Panc1 (cell line): Measurements from ENCODE around the gene KAZN. TPM values are rescaled to one million over a fixed set of nuclear protein-coding genes. Genes with fewer than 3 reads are reported as not detected.

Experiments used
- ATAC-seq: fragments of 200-7000 bp; cut with Tn5 transposase; 2 replicates; pipeline ENCODE4 v1.9.1; 2020; ENCODE audit warnings: mild to moderate bottlenecking, moderate library complexity
- BruUV-seq: library from RNA; stranded (reverse); fragments of 400-500 nt; replicated peaks from 2 replicates; lab custom pipeline; 2021; lab: Mats Ljungman, UMichigan
- CTCF ChIA-PET: fragments of 300-600 bp; sonication (Branson Sonifier 250); formaldehyde crosslinking; loops from one replicate; lab custom pipeline; 2022; ENCODE audit warnings: antibody characterized with exemption; lab: Charles Lee
- POLR2A ChIA-PET: fragments of 300-600 bp; sonication (Branson Sonifier 250); formaldehyde crosslinking; loops from one replicate; lab custom pipeline; 2022; ENCODE audit warnings: antibody characterized with exemption; lab: Charles Lee
- DNase-seq: peaks from one replicate; pipeline ENCODE4 v3.0.0-alpha.2; 2010; ENCODE audit warnings: low read depth, low spot score
- H3K27ac ChIP-seq: 2 replicates; pipeline ENCODE4 v1.5.1; 2011; ENCODE audit warnings: mild to moderate bottlenecking, low read length, inconsistent platforms
- H3K27me3 ChIP-seq: fragments of 200-500 bp; sonication (Bioruptor generic); 2 replicates; pipeline ENCODE4 v1.6.0; 2014; ENCODE audit warnings: low read length, inconsistent platforms; ENCODE audit not compliant: control insufficient read depth, insufficient read depth
- H3K36me3 ChIP-seq: fragments of 200-500 bp; sonication (Bioruptor generic); 2 replicates; pipeline ENCODE4 v1.5.1; 2014; ENCODE audit warnings: inconsistent platforms, mild to moderate bottlenecking, low read length, moderate library complexity; ENCODE audit not compliant: control insufficient read depth, insufficient read depth
- H3K4me1 ChIP-seq: 2 replicates; pipeline ENCODE4 v1.5.1; 2011; ENCODE audit warnings: inconsistent platforms, mild to moderate bottlenecking, low read length, moderate library complexity; ENCODE audit not compliant: control insufficient read depth, insufficient read depth
- H3K4me3 ChIP-seq, 2 experiments: 2 replicates each; pipeline ENCODE4 v1.5.1; 2011 to 2012; ENCODE audit warnings: low read depth in 2 of 2, low read length in 2 of 2, mild to moderate bottlenecking in 2 of 2, inconsistent platforms in 1 of 2, moderate library complexity in 1 of 2
- H3K9me3 ChIP-seq: fragments of 200-500 bp; sonication (Bioruptor generic); 2 replicates; pipeline ENCODE4 v1.5.1; 2014; ENCODE audit warnings: low read depth, mild to moderate bottlenecking, inconsistent platforms, low read length, moderate library complexity; ENCODE audit not compliant: control insufficient read depth, insufficient read depth
- CTCF ChIP-seq: fragments of 450-650 bp; IDR thresholded peaks from 2 replicates; pipeline ENCODE4 v1.5.1; 2017; ENCODE audit warnings: mild to moderate bottlenecking
- POLR2AphosphoS5 ChIP-seq: IDR thresholded peaks from 2 replicates; pipeline ENCODE4 v1.6.1; 2012; ENCODE audit warnings: mild to moderate bottlenecking, low read depth, low read length, moderate library complexity
- REST ChIP-seq, 2 experiments: IDR thresholded peaks; 2 replicates each; pipeline ENCODE4 v1.6.1; 2011 to 2012; ENCODE audit warnings: low read depth in 2 of 2, control low read depth in 1 of 2, low read length in 1 of 2, mild to moderate bottlenecking in 1 of 2, moderate library complexity in 1 of 2; ENCODE audit not compliant: insufficient read depth in 1 of 2
- SIN3A ChIP-seq: IDR thresholded peaks from 2 replicates; pipeline ENCODE4 v1.6.1; 2012; ENCODE audit warnings: low read depth, mild to moderate bottlenecking, low read length, moderate library complexity, borderline replicate concordance; ENCODE audit not compliant: insufficient read depth
- TCF7L2 ChIP-seq: IDR thresholded peaks from 2 replicates; pipeline ENCODE4 v1.6.1; 2011; ENCODE audit warnings: mild to moderate bottlenecking, low read depth, low read length, inconsistent platforms
- in situ Hi-C: cut with HindIII; loops from 2 replicates; pipeline ENCODE4 v1.10.0; 2016; ENCODE audit warnings: low sequenced_read_pairs, low pct_unique_long_range_greater_than_20kb
- intact Hi-C: fragments of 100-400 bp; cut with micrococcal nuclease; formaldehyde crosslinking; loops from one replicate; pipeline ENCODE4 v1.10.0; 2022; ENCODE audit not compliant: unreplicated experiment
- total RNA-seq: library from RNA; stranded (reverse); gene quantifications from one replicate; pipeline ENCODE4 v1.2.1, GENCODE V29; 2021; ENCODE audit not compliant: unreplicated experiment

KAZN gene
- total RNA-seq, 1 experiment from 2014 or later = 6.6 TPM

- CTCF ChIA-PET = interaction anchor here (0.6 kb wide), 1 partner anchor 706 kb away, joined by 4 read pairs; no protein-coding TSS in a partner anchor
- intact Hi-C loops = no loop called here
- TF ChIP-seq TCF7L2 = no peak
- BruUV-seq = no TSS peak
- Histone ChIP-seq H3K9me3 (no peaks in the 10 kb centered on the region), H3K36me3 (no peaks in the 10 kb centered on the region), H3K27me3 (no peaks in the 10 kb centered on the region; the same call in 1 of the 2 replicates), H3K4me1 (no peaks in the 10 kb centered on the region), H3K27ac (no peak overlapping the region), H3K4me3 (no peak overlapping the region)
- DNase-seq = no peak
- no peak for ATAC-seq
- POLR2A ChIA-PET = no interaction called here
- in situ Hi-C loops = no loop called here
Observed at GRCh38 chr1:14848625-14849024, 250.1 kb downstream of the KAZN start.

- Histone ChIP-seq H3K4me1 (no peaks in the 10 kb centered on the region), H3K27me3 (no peaks in the 10 kb centered on the region; the same call in 1 of the 2 replicates), H3K9me3 (no peaks in the 10 kb centered on the region), H3K27ac (no peak overlapping the region), H3K36me3 (no peaks in the 10 kb centered on the region), H3K4me3 (no peak overlapping the region)
- BruUV-seq = no TSS peak
- in situ Hi-C loops = no loop called here
- DNase-seq (no peak), ATAC-seq (no peak)
- TF ChIP-seq POLR2AphosphoS5 (no peak), SIN3A (no peak), TCF7L2 (no peak), CTCF (no peak), REST (IDR thresholded peaks at IDR 0.05; ENCODE audit: insufficient read depth in 1 of 2, low read depth in 2 of 2, low read length in 1 of 2) (no peak)
- intact Hi-C loops = no loop called here
- CTCF ChIA-PET = interaction anchor here (0.6 kb wide), 1 partner anchor 707 kb away, joined by 4 read pairs; no protein-coding TSS in a partner anchor
- POLR2A ChIA-PET = no interaction called here
Observed at GRCh38 chr1:14849038-14849437, 250.6 kb downstream of the KAZN start.

- Histone ChIP-seq H3K9me3 (no peaks in the 10 kb centered on the region), H3K4me3 (no peak overlapping the region), H3K36me3 (no peaks in the 10 kb centered on the region), H3K27ac (no peak overlapping the region), H3K4me1 (no peaks in the 10 kb centered on the region), H3K27me3 (peaks cover 8% of the 10 kb centered on the region)
- BruUV-seq = no TSS peak
- intact Hi-C loops = no loop called here
- DNase-seq (no peak), ATAC-seq (peak; percentile 60; the same call in 1 of the 2 replicates)
- TF ChIP-seq TCF7L2 (no peak), SIN3A (no peak), CTCF (no peak; the same call in 1 of the 2 replicates), REST (IDR thresholded peaks at IDR 0.05; ENCODE audit: insufficient read depth in 1 of 2, low read depth in 2 of 2, low read length in 1 of 2) (no peak), POLR2AphosphoS5 (no peak)
- in situ Hi-C loops = no loop called here
- ChIA-PET POLR2A (no interaction called here), CTCF (no interaction called here)
Observed at GRCh38 chr1:14850563-14850962, 252.1 kb downstream of the KAZN start.
